NCI-H2081 treated with DMSO at 0.1 percent for 48 hours (cell line): ENCODE results near the gene AQP6.

Source experiments
- DNase-seq: peaks from one replicate; lab custom pipeline; 2025; lab: John Stamatoyannopoulos, UW

The AQP6 gene

GRCh38 chr12:49955899-49956662, 16.7 kb upstream of the AQP6 start:
- DNase-seq, result no peak

DNA sequence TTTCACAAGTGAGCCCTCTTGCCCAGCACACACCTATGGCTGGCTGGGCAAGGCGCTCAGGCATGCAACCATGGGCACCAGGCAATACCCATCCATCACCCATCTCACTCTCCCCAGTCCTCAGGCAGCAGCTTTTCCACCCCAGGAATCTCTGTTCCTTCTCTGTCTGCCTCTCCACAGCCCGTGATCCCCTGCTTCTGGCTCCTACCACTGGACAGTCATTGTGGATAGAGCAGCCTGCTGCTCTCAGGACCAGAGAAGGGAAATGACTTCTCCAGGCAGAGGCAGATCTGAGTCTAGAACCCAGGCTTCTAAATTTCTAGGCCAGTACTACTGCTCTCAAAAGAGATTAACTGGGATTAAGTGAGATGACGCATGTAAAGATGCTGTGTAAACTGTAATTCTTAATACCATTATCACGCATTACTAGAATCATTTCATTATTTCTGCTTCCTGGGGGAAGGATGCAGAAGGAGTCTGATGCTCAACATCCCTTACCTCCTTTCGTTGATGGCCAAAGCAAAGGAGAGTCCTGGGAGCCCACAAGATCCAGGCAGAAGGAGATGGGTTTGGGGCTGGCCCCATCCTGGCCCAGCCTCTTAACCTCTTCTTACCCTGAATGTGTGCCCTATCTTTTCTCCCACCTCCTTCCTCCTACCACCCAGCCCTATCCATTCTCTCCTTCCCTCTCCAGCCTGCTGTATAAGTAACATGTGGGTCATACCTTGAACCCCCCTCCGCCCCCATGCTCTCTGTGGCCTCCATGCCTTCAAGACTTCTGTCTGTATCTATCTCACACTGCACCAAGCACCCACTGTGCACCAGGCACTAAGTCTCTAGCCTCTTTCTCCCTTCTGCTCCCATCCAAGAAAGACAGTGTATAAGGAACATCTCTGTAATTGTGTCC, 15.8 kb upstream of the AQP6 start:
- no peak for DNase-seq

GRCh38 chr12:49957570-49957967, 15.2 kb upstream of the AQP6 start:
- no peak for DNase-seq

GRCh38 chr12:49959685-49960473, 12.9 kb upstream of the AQP6 start:
- DNase-seq, result no peak

GRCh38 chr12:49960474-49961110, 12.2 kb upstream of the AQP6 start:
- DNase-seq, result no peak

- no peak for DNase-seq
Measured at GRCh38 chr12:49961111-49961922, 11.4 kb upstream of the AQP6 start, which contains the start of gene AQP5. AQP5 (plus strand) TSS chr12:49961872; CDS start chr12:49962018, 146 bp downstream.

DNA sequence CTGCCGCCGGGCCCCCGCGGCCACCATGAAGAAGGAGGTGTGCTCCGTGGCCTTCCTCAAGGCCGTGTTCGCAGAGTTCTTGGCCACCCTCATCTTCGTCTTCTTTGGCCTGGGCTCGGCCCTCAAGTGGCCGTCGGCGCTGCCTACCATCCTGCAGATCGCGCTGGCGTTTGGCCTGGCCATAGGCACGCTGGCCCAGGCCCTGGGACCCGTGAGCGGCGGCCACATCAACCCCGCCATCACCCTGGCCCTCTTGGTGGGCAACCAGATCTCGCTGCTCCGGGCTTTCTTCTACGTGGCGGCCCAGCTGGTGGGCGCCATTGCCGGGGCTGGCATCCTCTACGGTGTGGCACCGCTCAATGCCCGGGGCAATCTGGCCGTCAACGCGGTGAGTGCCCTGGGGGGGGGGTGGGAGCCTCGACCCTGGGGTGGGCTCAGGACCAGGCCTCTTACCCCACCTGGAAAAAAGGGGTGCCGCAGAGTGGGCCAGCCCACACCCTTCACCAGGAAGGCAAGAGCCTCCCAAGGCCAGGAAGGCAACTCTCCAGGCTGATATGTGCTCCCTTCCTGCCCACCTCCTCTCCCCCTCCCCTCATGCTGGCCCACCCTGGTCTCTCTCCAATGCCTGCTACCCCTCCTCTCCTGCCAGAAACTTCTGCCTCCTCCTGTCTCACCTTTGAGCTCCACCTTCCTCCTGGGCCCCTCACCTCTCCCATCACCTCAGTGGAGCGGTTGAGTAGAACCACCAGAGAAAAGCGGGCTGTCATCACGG, 10.6 kb upstream of the AQP6 start:
- DNase-seq, result no peak

GRCh38 chr12:49962861-49963765, 9.6 kb upstream of the AQP6 start:
- no peak for DNase-seq

- DNase-seq, result no peak
Measured at GRCh38 chr12:49963976-49964815, 8.6 kb upstream of the AQP6 start.

- no peak for DNase-seq
Measured at GRCh38 chr12:49964849-49965624, 7.7 kb upstream of the AQP6 start.

DNA sequence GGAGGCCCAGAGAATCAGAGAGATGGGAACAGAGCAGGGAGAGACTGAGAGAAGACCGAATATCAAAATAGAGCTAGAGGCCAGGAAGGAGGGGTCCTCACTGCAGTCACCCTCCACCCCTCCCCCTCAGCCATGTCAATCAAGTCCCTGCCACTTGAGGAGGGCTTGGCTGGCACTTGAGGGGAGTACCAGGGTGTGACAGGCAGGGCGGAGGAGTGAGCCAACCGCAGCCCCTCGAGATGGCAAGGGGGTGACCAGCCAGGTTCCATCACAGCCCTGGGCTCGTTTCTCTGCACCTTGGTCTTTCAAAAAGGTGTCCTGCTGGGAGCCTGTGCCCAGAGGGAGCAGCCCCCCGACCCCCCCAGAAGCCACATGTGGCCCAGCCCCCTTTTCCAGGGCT, 6.9 kb upstream of the AQP6 start:
- DNase-seq, result no peak

DNA sequence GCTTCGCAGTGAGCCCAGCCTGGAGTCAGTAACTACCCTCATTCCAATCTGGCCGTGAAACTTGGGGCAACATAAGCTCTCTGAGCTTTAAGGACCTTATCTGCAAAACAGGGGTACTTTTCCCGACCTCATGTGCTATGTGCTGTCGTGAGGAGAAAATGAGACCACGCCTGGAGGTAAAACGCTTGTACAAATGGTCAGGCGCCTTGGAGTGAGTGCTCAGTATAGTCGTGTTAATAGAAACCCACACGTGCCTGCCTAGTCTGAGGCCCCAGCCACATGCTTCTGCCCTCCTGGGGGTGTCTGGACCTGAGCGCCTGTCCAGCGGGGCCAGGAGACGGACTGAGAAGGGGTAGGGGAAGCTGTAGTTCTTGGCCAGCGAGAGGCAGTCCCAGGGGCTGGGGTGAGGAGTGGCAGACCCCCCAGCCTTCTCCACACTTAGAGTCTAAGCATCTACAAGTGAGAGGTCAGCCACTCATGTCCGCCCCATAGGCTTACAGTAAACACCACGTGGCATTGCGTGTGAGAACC, 6.2 kb upstream of the AQP6 start:
- DNase-seq, result no peak

GRCh38 chr12:49967042-49967776, 5.5 kb upstream of the AQP6 start:
- peak; percentile 36 for DNase-seq

DNA sequence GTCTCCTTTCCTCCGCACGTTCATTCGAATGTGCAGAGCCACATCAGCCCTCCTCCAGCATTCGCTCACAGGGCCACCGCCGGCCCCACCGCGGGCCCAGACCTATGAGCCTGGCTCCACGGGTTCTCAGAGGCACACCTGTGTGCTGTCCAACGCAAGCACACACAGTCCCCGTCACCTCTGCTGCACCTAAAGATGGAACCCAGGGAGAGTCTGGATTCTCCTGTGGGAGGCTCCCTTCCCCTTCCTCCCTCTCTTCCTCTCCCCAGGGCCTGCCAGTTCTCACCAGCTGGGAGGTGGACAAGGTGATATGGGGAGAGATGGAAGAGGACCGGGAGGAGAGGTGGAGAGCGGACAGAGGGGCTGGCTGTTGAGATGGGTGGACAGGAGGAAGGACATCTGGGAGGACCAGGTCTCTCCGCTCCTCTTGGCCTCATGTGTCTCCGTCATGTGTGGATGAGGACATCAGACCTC, 4.9 kb upstream of the AQP6 start:
- DNase-seq, result no peak

DNA sequence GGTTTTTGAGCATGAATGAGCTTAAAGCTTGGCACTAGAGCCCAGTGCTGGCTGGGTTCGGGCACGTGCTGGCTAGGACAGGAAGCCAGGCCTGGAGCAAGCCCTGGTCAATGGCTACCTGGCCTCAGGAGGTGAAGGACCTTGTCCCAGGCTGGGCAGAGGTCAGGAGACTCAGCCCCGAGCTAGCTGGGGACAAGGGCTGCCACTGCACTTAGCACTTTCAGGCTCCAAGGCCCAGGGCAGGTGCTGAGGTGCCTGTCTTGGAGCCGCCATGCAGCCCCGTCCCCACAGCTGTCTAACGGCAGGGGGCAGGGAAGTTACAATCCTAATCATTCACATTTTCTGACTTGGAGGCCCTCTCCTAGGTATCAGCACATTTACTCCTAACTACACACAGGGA, 4.3 kb upstream of the AQP6 start:
- no peak for DNase-seq

- no peak for DNase-seq
Measured at GRCh38 chr12:49969027-49969426, 3.7 kb upstream of the AQP6 start.
